DMS53 treated with DMSO at 0.1 percent for 48 hours (cell line): Measurements from ENCODE around the gene ZNF516.
"Not testable (repeated sequence)": the region's sequence is repeated elsewhere in the genome, so short reads cannot be mapped to it uniquely, and the experiment has no call there.

ENCODE experiments used
- DNase-seq: peaks from one replicate; lab custom pipeline; 2025; ENCODE audit not compliant: unreplicated experiment; lab: John Stamatoyannopoulos, UW

ZNF516 gene

GRCh38 chr18:76473521-76473920 is 21.5 kb downstream of the ZNF516 start:
- not testable (repeated sequence) for DNase-seq

GRCh38 chr18:76472829-76473228 is 22.2 kb downstream of the ZNF516 start:
- DNase-seq = no peak

GRCh38 chr18:76471593-76471992 is 23.4 kb downstream of the ZNF516 start:
- no peak for DNase-seq

GRCh38 chr18:76468345-76469304 is 26.4 kb downstream of the ZNF516 start:
- no peak for DNase-seq

GRCh38 chr18:76467371-76468190 is 27.5 kb downstream of the ZNF516 start:
- DNase-seq = no peak

GRCh38 chr18:76466410-76466991 is 28.5 kb downstream of the ZNF516 start:
- DNase-seq = no peak

GRCh38 chr18:76465630-76466409 is 29.2 kb downstream of the ZNF516 start:
- no peak for DNase-seq

- DNase-seq = no peak
These were observed 30.5 kb downstream of the ZNF516 start for GRCh38 chr18:76464281-76465259.

GRCh38 chr18:76463872-76464271 is 31.2 kb downstream of the ZNF516 start:
- no peak for DNase-seq

- DNase-seq = no peak
These were observed 31.7 kb downstream of the ZNF516 start for GRCh38 chr18:76463358-76463757.

- no peak for DNase-seq
These were observed 32.7 kb downstream of the ZNF516 start for GRCh38 chr18:76462326-76462694.

GRCh38 chr18:76461692-76462325 is 33.2 kb downstream of the ZNF516 start:
- DNase-seq = no peak

- no peak for DNase-seq
These were observed 33.9 kb downstream of the ZNF516 start for GRCh38 chr18:76461148-76461547.

GRCh38 chr18:76460482-76460881 is 34.6 kb downstream of the ZNF516 start:
- DNase-seq = no peak

- DNase-seq = no peak
These were observed 35.2 kb downstream of the ZNF516 start for GRCh38 chr18:76459687-76460350.

- DNase-seq = no peak
These were observed 35.7 kb downstream of the ZNF516 start for GRCh38 chr18:76459312-76459686.

GRCh38 chr18:76458522-76459311 is 36.3 kb downstream of the ZNF516 start:
- no peak for DNase-seq

GRCh38 chr18:76457957-76458356 is 37.1 kb downstream of the ZNF516 start:
- DNase-seq = no peak
